ENCODE results near the gene MPP2.

DNA sequence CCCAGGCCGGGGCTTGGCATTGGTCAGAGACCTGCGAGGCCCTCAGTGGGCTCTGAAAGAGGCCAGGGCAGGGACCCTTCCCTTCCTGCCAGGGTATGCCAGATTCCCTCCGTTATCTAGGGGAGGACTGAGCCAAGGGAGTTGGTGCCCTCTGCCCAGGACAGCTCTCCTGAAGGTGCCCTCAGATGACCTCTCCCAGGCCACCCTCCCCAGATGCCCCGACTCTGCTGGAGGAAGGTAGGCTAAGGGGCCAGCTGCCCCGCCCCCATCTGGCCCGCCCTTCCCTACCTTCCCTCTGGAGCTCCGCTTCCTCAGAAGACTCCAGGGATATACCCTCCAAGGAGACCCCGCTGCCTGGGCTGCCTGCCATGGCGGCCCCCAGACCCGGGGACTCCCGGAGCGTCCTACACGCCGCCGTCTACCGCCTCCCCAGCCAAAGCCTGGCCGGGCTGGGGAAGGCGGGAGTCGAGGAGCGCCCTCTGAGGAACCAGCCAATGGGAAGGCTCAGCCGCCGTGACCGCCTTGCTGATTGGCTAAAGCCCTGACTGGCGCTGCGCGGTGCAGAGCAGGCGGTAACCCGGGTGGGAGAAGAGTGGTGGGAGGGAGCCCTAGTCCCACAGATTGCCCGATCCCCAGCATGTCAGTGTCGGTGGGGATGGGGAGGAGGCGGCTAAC, 7.0 kb downstream of the MPP2 start:
- TF ChIP-seq, protein P1, sequence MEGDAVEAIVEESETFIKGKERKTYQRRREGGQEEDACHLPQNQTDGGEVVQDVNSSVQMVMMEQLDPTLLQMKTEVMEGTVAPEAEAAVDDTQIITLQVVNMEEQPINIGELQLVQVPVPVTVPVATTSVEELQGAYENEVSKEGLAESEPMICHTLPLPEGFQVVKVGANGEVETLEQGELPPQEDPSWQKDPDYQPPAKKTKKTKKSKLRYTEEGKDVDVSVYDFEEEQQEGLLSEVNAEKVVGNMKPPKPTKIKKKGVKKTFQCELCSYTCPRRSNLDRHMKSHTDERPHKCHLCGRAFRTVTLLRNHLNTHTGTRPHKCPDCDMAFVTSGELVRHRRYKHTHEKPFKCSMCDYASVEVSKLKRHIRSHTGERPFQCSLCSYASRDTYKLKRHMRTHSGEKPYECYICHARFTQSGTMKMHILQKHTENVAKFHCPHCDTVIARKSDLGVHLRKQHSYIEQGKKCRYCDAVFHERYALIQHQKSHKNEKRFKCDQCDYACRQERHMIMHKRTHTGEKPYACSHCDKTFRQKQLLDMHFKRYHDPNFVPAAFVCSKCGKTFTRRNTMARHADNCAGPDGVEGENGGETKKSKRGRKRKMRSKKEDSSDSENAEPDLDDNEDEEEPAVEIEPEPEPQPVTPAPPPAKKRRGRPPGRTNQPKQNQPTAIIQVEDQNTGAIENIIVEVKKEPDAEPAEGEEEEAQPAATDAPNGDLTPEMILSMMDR (IDR thresholded peaks at IDR 0.05) = no peak
- no peak for TF ChIP-seq ZFX (IDR thresholded peaks at IDR 0.05; ENCODE audit: borderline replicate concordance)

All from 22Rv1 (cell line).